Loucy (cell line): Measurements from ENCODE around the gene CLCN2.

Experiments used
- EZH2phosphoT487 ChIP-seq: fragments of 200-600 bp; IDR thresholded peaks from 2 replicates; pipeline ENCODE4 v1.6.1; 2018; ENCODE audit warnings: antibody characterized with exemption, mild to moderate bottlenecking, moderate library complexity, borderline replicate concordance
- TF ChIP-seq, protein P1 (sequence below): fragments of 200-600 bp; sonication (generic); conservative IDR thresholded peaks from 2 replicates; pipeline ENCODE4 v1.5.1; 2014; ENCODE audit warnings: mild to moderate bottlenecking, antibody characterized with exemption, low read length

DNA sequence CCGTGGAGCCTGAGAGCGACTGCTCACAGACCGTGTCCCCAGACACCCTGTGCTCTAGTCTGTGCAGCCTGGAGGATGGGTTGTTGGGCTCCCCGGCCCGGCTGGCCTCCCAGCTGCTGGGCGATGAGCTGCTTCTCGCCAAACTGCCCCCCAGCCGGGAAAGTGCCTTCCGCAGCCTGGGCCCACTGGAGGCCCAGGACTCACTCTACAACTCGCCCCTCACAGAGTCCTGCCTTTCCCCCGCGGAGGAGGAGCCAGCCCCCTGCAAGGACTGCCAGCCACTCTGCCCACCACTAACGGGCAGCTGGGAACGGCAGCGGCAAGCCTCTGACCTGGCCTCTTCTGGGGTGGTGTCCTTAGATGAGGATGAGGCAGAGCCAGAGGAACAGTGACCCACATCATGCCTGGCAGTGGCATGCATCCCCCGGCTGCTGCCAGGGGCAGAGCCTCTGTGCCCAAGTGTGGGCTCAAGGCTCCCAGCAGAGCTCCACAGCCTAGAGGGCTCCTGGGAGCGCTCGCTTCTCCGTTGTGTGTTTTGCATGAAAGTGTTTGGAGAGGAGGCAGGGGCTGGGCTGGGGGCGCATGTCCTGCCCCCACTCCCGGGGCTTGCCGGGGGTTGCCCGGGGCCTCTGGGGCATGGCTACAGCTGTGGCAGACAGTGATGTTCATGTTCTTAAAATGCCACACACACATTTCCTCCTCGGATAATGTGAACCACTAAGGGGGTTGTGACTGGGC, 16.7 kb downstream of the CLCN2 start:
- TF ChIP-seq, protein P1, sequence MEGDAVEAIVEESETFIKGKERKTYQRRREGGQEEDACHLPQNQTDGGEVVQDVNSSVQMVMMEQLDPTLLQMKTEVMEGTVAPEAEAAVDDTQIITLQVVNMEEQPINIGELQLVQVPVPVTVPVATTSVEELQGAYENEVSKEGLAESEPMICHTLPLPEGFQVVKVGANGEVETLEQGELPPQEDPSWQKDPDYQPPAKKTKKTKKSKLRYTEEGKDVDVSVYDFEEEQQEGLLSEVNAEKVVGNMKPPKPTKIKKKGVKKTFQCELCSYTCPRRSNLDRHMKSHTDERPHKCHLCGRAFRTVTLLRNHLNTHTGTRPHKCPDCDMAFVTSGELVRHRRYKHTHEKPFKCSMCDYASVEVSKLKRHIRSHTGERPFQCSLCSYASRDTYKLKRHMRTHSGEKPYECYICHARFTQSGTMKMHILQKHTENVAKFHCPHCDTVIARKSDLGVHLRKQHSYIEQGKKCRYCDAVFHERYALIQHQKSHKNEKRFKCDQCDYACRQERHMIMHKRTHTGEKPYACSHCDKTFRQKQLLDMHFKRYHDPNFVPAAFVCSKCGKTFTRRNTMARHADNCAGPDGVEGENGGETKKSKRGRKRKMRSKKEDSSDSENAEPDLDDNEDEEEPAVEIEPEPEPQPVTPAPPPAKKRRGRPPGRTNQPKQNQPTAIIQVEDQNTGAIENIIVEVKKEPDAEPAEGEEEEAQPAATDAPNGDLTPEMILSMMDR, result no peak
- no peak for TF ChIP-seq EZH2phosphoT487
